Body of pancreas (tissue), 4 donors: ENCODE results near the gene SCAMP4.

ENCODE experiments used
- CTCF ChIP-seq, 7 experiments: fragments of 450-650 bp in 4 of 7; fragments of 200-600 bp in 3 of 7; sonication (generic) in 3 of 7; IDR thresholded peaks; one replicate each; pipeline ENCODE4 v1.5.1; 2016 to 2019; ENCODE audit warnings: antibody characterized with exemption in 7 of 7
- POLR2A ChIP-seq, 3 donors: fragments of 450-650 bp; IDR thresholded peaks; one replicate each; pipeline ENCODE4 v1.6.1; 2016; ENCODE audit warnings: antibody characterized with exemption in 3 of 3, mild to moderate bottlenecking in 2 of 3

DNA sequence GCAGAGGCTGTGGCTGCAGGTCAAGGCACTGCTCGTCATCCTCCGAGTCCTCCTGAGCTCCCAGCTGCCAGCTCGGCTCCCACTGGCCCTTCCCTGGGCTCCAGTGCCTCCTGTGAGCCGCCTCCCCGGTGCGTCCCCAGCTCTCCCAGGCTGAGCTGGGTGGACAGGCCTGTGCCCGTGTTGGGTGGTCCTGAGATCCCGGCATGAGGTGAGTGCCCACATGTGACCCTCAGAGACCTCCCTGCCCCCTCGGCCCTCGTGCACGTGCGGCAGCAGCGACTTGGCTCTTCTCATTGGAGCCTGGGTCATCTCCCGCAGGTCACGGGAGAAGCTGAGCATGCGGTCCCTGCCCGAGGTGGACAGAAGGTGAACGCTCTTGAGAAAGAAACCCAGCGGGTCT lies 15.4 kb downstream of the SCAMP4 start:
- TF ChIP-seq CTCF (IDR thresholded peaks at IDR 0.05) = no peak
- no peak for TF ChIP-seq POLR2A (IDR thresholded peaks at IDR 0.05)
